Adrenal gland (tissue), 12 donors: Measurements from ENCODE around the gene AKAP4. TPM values are rescaled to one million over a fixed set of nuclear protein-coding genes. Genes with fewer than 3 reads are reported as not detected.

Source experiments
- DNase-seq, 7 donors: peaks; one replicate each; pipeline ENCODE4 v3.0.0-alpha.2; 2019 to 2020
- H3K27ac ChIP-seq, 5 donors: fragments of 200-600 bp; sonication (generic) in 4 of 5; 1 replicate in 3 of 5; 2 replicates in 2 of 5; pipeline versions ENCODE4 v1.5.1 to v1.8.0; 2016 to 2020; ENCODE audit warnings: mild to moderate bottlenecking in 1 of 5
- H3K27me3 ChIP-seq: fragments of 200-600 bp; 2 replicates; pipeline ENCODE4 v1.8.0; 2021
- H3K36me3 ChIP-seq, 2 donors: fragments of 200-600 bp; replicated peaks in 1 of 2; 1 replicate in 1 of 2; 2 replicates in 1 of 2; pipeline versions ENCODE4 v1.5.1 to v1.8.0; 2018 to 2022
- H3K4me1 ChIP-seq, 2 donors: fragments of 200-600 bp; replicated peaks in 1 of 2; 1 replicate in 1 of 2; 2 replicates in 1 of 2; pipeline versions ENCODE4 v1.5.1 to v1.8.0; 2018 to 2021
- H3K4me3 ChIP-seq, 4 donors: fragments of 200-600 bp; sonication (generic) in 3 of 4; one replicate each; pipeline ENCODE4 v1.5.1; 2016 to 2018
- H3K9me3 ChIP-seq, 3 donors: fragments of 200-600 bp; sonication (generic) in 1 of 3; replicated peaks in 1 of 3; 1 replicate in 2 of 3; 2 replicates in 1 of 3; pipeline versions ENCODE4 v1.5.1 to v1.8.0; 2016 to 2021
- CTCF ChIP-seq, 6 experiments: fragments of 450-650 bp in 4 of 6; fragments of 200-600 bp in 2 of 6; sonication (generic) in 1 of 6; IDR thresholded peaks; 1 replicate in 5 of 6; 2 replicates in 1 of 6; pipeline versions ENCODE4 v1.5.1 to v1.8.0; 2016 to 2021; ENCODE audit warnings: antibody characterized with exemption in 6 of 6, mild to moderate bottlenecking in 2 of 6, moderate library complexity in 1 of 6
- POLR2A ChIP-seq, 2 donors: fragments of 450-650 bp; IDR thresholded peaks; one replicate each; pipeline ENCODE4 v1.6.1; 2017; ENCODE audit warnings: antibody characterized with exemption in 2 of 2, mild to moderate bottlenecking in 2 of 2, moderate library complexity in 1 of 2
- WGBS, 4 donors: extraction: QIAGEN DNeasy Blood & Tissue Kit in 2 of 4; methylation state at CpG; one replicate each; pipeline versions ENCODE4 v1.1.5 to v1.1.7; 2013 to 2017; 5-methylcytosine and 5-hydroxymethylcytosine counted together
- intact Hi-C, 2 donors: fragments of 100-400 bp; cut with DNase I; formaldehyde crosslinking; loops; one replicate each; pipeline versions ENCODE4 v1.14.1 to v1.15.0; 2022 to 2023
- polyA plus RNA-seq, 3 donors: library from polyadenylated mRNA; stranded (reverse); fragments of 200-250 nt in 2 of 3; fragments of 350-450 nt in 1 of 3; fragmentation: Illumina TruSeq in 1 of 3; extraction: RNeasy Lipid Tissue Mini Kit (QIAGEN cat#74804) in 1 of 3; gene quantifications; one replicate each; pipeline ENCODE4 v1.2.3, GENCODE V29; 2013 to 2014
- total RNA-seq, 9 donors: library from RNA; depleted of rRNA in 4 of 9; stranded (reverse); fragments of >200 nt in 4 of 9; fragments of 120-200 nt in 1 of 9; fragmentation: NEBNext Ultra II Directional in 1 of 9; extraction: Animal tissue kit (Norgen Biotek cat#: 25700) in 1 of 9; gene quantifications; one replicate each; pipeline versions ENCODE4 v1.1.0 to v1.2.4, GENCODE V29; 2013 to 2023
- donor health status: healthy with polysubstance abuse.
- donor health status: Bipolar disorder and iron deficiency.
- donor health status: DM: yes; HTN: yes; CAD: no.
- donor health status: DM: no; HTN: no; CAD: no.
- donor health status: DM: no; HTN: no; CAD: no.
- donor health status: DM: yes; HTN: yes; CAD: no.

AKAP4 gene
- total and polyA plus RNA-seq, 12 donors, result 0.07 to 0.11 (median 0.07) TPM; not detected in 9

GRCh38 chrX:50183891-50184290 lies 16.9 kb downstream of the AKAP4 start:
- no peak for TF ChIP-seq CTCF (IDR thresholded peaks at IDR 0.05)
- TF ChIP-seq POLR2A (IDR thresholded peaks at IDR 0.05), result no peak
- no peaks in the 10 kb centered on the region for H3K27me3 ChIP-seq
- H3K27ac ChIP-seq, result no peak overlapping the region
- 54 to 95% (median 81%) methylated on average over 3 of the region's 3 CpGs for WGBS, 4 donors
- no peak overlapping the region for H3K4me3 ChIP-seq
- DNase-seq, result no peak
- no peaks in the 10 kb centered on the region for H3K4me1 ChIP-seq
- no peaks in the 10 kb centered on the region for H3K9me3 ChIP-seq
- intact Hi-C loops, result no loop called here
- no peaks in the 10 kb centered on the region for H3K36me3 ChIP-seq

- no peak overlapping the region for H3K27ac ChIP-seq
- no peak for TF ChIP-seq CTCF (IDR thresholded peaks at IDR 0.05)
- no peak for TF ChIP-seq POLR2A (IDR thresholded peaks at IDR 0.05)
- 40 to 57% (median 49%) methylated on average over 10 of the region's 10 CpGs for WGBS, 4 donors
Observed at GRCh38 chrX:50180073-50180940, 20.5 kb downstream of the AKAP4 start.

GRCh38 chrX:50169717-50170116 lies 31.1 kb downstream of the AKAP4 start:
- H3K9me3 ChIP-seq, result no peaks in the 10 kb centered on the region
- WGBS, 4 donors, result 73 to 88% (median 80%) methylated on average over 3 of the region's 3 CpGs
- no peak overlapping the region for H3K27ac ChIP-seq
- H3K36me3 ChIP-seq, result no peaks in the 10 kb centered on the region
- DNase-seq, result no peak
- peaks cover 12% of the 10 kb centered on the region for H3K27me3 ChIP-seq
- intact Hi-C loops, result no loop called here
- no peaks in the 10 kb centered on the region for H3K4me1 ChIP-seq
- no peak for TF ChIP-seq POLR2A (IDR thresholded peaks at IDR 0.05)
- no peak for TF ChIP-seq CTCF (IDR thresholded peaks at IDR 0.05)
- H3K4me3 ChIP-seq, result no peak overlapping the region

More at GRCh38 chrX:50180073-50180940, 20.5 kb downstream of the AKAP4 start:
- intact Hi-C loops, result no loop called here
- H3K4me3 ChIP-seq, result no peak overlapping the region
- DNase-seq, result no peak
- H3K9me3 ChIP-seq, result no peaks in the 10 kb centered on the region
- H3K4me1 ChIP-seq, result no peaks in the 10 kb centered on the region
- H3K27me3 ChIP-seq, result peaks cover 7% of the 10 kb centered on the region
- H3K36me3 ChIP-seq, result no peaks in the 10 kb centered on the region

- Histone ChIP-seq H3K4me1 (no peaks in the 10 kb centered on the region), H3K27me3 (peaks cover 12% of the 10 kb centered on the region), H3K4me3 (no peak overlapping the region), H3K9me3 (no peaks in the 10 kb centered on the region), H3K27ac (no peak overlapping the region), H3K36me3 (no peaks in the 10 kb centered on the region)
- WGBS, 4 donors, result 42 to 61% (median 51%) methylated on average over 5 of the region's 5 CpGs
- no peak for TF ChIP-seq CTCF (IDR thresholded peaks at IDR 0.05)
- no peak for TF ChIP-seq POLR2A (IDR thresholded peaks at IDR 0.05)
- intact Hi-C loops, result no loop called here
- no peak for DNase-seq
Observed at GRCh38 chrX:50168241-50168687, 32.5 kb downstream of the AKAP4 start.
